GM19438 (cell line): ENCODE results near the gene CHD8.

Experiments used
- ATAC-seq: cut with Tn5 transposase; IDR thresholded peaks from one replicate; pipeline ENCODE4 v1.9.1; 2021; ENCODE audit warnings: low read depth; ENCODE audit not compliant: unreplicated experiment

Gene CHD8

GRCh38 chr14:21440859-21441258 lies 15.1 kb downstream of the CHD8 start:
- no peak for ATAC-seq

DNA sequence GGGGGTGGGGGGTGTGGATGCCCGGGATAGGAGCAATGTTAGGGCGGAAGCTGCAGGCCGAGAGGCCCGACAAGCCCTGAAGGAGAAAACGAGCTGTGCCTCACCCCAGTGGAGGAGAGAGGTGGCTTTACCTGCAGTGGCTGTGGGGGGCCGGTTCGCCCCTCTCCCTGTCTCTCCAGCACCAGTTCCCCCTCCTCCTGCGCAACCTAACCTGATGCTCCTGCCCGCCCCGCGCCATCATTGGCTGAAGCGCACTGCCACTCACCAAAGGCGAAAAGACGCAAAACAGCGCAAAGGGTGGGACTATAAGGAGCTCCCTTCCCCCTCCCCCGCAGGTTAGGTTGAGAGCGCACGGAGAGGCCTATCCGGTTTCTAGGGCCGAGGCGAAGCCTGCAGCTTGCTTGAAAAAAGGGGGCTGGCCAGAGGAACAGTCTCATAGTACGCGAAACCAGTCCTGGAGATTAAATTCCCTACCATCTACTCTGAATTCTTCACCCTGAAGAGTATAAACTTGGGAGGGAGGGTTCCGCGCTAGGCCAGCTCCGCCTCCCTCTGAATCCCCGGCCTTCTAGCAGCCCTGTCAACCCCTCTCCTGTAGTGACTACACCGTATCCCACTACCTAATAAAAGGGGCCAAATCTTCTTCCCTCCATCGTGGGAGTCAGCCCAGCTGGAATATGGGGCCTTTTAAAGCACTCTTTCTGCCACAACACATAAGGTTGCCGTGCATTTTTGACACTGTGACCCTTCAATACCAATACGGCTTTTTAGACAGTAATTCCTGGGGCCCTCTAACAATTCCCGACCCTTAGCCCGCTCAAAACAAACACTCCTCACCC lies 18.6 kb downstream of the CHD8 start:
- ATAC-seq: peak; percentile 98

DNA sequence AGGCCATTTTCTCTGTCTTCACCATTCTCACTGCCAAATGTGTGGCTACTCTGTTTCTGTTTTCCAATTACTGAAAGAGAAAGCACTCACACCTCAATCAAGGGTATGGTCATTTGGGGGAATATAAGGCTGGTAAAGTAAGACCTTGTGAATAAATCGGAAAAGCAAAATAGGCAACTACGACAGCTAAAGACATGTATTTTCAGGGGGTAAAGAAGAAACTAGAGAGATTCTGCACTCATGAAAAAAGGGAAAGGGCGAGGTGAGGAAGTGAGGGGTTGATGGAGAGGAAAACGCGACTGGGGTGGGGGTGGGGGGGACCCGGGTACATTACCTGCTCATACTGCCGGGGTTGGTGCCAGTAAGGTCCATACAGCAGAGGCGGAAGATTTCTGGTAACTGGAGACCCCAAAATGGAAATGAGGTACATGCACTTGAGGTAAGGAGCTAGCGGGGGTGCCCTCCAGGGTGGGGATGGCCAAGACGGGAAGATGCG lies 19.3 kb downstream of the CHD8 start:
- peak; percentile 31 for ATAC-seq

DNA sequence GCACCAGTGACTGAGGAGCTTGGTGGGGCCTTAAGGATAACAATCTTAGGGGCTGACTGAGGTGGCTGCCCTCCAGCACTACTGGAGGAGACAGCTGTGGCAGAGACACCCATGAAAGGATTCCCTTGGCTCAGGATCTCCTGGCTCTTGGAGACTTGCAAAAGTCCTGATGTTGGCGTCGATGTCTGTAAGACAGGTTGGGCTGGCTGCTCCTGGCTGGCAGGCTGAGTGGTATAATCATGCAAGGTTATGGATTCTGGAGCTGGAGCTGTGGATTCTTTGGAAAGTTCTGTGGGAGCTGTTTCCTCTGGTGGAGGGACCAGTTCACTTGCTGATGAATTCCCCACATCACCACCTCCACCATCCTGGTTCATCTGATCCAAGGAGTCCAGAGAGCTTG lies 24.8 kb downstream of the CHD8 start:
- no peak for ATAC-seq

DNA sequence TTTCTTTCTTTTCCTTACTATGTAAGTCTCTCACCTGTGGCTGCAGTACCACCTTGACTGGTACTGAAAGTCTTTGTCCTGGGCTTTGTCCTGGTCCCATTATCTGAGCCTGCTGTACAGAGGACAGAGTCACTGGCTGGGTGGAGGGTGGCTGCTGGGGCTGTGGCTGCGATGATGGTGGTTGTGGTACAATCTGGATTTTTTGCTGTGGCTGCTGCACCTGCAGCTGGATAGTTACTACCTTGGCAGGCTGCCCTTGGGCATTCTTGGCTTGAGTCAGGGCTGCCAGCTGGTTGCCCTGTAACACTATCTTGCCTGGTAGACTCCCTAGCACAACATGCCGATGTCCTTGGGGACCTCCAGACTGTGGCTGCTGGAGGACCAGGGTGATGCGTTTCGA lies 27.0 kb downstream of the CHD8 start:
- ATAC-seq: no peak

DNA sequence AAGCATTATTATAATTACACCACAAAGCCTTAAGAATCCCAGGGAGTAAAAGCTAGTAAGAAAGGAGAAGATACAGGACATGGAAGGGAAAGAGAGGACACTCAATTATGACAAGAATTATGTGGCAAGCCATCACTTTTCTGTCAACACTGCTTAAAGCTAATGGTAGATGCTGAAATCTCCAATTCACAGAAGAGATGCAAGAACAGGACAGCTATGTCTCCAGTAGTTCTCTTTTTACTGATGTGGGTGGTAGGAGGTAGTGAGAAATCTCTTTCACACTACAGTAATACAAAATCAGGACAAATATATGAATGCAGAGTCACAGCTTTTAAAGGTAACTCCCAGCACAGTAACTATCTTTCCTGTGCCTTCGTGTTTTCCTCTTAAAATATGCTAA lies 29.2 kb downstream of the CHD8 start:
- no peak for ATAC-seq

- ATAC-seq: no peak
These were observed 36.4 kb downstream of the CHD8 start for GRCh38 chr14:21419528-21419927.

DNA sequence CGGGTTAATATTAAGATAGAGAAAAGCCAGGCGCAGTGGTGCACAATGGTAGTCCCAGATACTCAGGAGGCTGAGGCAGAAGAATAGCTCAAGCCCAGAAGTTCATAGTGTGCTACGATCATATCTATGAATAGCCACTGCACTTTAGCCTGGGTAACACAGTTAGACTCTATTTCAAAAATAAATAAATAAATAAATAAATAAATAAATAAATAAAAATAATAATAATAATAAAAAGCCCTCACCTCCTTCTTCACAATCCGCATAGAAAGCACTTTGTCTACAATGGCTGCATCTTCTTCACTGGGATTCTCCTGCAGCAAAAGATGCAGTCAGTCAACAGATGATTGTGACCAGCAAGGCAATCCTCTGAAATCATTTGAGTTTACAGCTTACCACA lies 40.6 kb downstream of the CHD8 start:
- no peak for ATAC-seq

GRCh38 chr14:21414137-21414631 lies 41.7 kb downstream of the CHD8 start:
- ATAC-seq: no peak

GRCh38 chr14:21408147-21408546 lies 47.8 kb downstream of the CHD8 start:
- ATAC-seq: no peak

DNA sequence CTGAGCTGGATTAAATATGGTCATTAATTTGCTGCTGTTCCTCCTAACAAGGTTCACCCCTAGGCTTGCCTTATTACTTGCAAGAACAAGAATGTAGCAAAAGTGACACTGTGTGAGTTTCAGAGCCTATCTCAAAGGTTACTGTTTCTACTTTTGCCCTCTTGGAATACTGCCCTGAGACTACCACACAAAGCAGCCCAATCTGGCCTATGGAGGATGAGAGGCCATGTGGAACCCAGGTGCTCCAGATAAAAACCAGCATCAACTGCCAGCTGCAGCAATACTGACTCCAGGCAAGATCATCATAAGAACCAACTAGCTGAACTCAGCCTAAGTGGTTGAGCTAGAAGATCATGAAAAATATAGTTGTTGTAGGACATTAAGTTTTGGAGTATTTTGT lies 49.7 kb downstream of the CHD8 start:
- no peak for ATAC-seq

DNA sequence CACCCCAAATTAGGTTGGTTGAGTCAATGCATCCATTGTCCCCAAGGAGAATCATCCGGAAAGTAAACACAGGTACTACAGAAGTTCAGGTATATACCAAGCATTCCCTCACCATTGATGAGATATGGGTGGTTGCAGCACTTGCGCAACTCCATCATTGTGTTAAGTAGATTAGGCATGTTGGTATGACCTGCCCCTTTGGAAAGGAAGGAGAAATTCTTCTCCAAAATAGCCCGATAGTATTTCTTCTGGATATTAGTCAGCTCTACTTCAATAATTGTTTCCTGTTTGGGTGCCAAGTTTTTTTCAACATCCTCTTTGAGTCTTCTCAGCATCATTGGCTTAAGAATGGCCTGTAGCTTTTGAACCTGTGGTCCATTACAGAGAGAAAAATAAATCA lies 50.8 kb downstream of the CHD8 start:
- ATAC-seq: no peak

DNA sequence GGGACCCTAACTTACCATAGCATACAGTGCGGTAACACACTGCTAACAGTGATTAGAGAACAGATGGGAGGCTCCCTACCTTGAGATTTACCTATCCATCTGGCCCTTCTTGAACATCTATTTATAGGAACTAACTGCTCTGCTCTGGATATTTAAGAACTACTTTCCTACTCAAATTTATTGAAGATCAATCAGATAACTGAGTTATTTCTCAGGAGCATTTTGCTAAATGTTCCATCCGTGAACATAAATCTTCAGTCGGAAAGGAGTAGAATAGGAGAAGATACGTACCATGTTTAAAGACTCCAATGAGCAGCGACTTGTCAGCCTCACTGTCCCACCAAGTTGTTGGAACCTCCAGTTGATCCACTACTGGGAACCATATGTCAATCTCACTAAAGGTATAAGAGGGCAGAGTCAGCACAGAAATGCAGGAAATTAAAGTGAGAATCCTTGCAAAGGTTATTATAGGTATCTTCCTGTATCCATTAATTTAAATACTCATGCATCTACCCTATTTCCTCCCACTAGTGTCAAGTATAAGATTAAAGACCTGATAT lies 56.5 kb downstream of the CHD8 start:
- ATAC-seq: no peak

DNA sequence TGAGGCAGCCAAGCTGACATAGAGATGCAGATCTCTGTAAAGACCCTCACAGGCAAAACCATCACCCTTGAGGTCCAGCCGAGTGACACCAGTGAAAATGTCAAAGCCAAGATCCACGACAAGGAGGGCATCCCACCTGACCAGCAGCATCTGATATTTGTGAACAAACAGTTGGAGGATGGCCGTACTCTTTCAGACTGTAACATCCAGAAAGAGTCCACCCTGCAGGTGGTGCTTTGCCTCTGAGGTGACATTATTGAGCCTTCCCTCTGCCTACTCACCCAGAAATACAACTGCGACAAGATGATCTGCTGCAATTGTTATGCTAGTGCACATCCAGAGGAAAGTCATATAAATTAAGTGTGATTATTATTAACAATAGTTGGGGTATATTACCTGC lies 57.0 kb downstream of the CHD8 start:
- no peak for ATAC-seq

DNA sequence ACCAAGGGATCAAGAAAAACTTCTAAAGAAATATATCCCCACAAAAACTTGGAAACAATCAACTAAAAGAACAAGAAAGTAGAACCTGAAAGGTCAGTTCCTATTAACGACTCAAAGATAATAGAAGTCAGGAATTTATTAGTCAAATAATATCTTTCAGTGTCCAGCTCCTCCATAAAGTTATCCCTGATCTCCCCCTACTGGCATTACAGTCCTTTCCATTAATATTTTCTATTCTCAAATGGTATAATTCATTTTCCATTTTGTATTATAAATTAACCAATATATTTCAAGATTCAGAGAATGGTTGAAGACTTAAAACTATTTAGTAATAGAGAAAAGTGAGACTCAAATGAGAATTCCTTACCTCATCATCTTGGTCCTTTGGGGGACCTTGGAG lies 60.5 kb downstream of the CHD8 start:
- no peak for ATAC-seq

DNA sequence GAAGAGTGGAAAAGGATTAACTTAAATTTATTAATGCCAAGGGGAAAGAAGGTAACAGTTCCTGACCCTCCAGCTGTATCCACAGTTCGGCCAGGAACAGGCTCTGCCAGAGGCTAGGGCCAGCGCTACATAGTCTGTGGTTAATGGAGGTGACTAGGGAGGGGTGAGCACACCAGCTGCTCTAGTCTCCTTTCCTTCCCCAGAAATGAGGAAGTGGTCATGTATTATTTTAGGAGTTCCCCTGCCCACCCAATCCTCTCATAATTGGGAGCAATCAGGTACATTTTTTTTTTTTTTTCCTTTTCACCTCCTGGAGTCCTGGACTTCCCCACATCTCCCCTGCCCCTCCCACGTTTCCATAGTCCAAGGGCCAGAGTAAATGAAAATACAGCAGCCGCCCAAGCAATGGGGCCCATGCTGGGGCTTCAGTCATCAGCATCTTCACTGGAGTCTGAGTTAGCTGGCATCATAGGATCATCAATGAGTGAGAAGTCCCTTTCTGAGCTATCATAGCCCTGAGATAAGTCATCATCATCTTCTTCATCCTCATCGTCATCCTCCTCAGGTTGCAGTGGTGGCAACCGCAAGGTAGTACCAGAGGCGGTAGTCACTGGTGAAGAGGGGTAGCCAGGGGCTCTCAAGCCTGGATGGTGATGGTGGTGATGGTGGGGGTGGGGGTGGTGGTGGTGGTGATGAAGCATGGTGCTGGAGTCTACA lies 70.6 kb downstream of the CHD8 start:
- ATAC-seq: no peak

GRCh38 chr14:21384494-21384851 lies 71.5 kb downstream of the CHD8 start:
- ATAC-seq: peak; percentile 28

- peak; percentile 84 for ATAC-seq
These were observed 72.0 kb downstream of the CHD8 start, which contains the start of gene SUPT16H for GRCh38 chr14:21383848-21384493. SUPT16H (minus strand) TSS chr14:21384019; CDS start chr14:21383927, 92 bp downstream.

GRCh38 chr14:21382886-21383847 lies 72.8 kb downstream of the CHD8 start:
- ATAC-seq: no peak

- ATAC-seq: no peak
These were observed 73.8 kb downstream of the CHD8 start for GRCh38 chr14:21382095-21382494.
